Skeletal muscle tissue (tissue), 4 donors: ENCODE results near the gene ELL2. TPM values are rescaled to one million over a fixed set of nuclear protein-coding genes. Genes with fewer than 3 reads are reported as not detected.

Experiments used
- H3K27ac ChIP-seq: one replicate; pipeline ENCODE4 v1.7.0; 2013; ENCODE audit warnings: mild to moderate bottlenecking, low read depth, low read length, inconsistent platforms
- H3K27me3 ChIP-seq, 3 donors: one replicate each; pipeline ENCODE4 v1.7.0; 2013; ENCODE audit warnings: low read length in 3 of 3; ENCODE audit not compliant: control insufficient read depth in 3 of 3, insufficient read depth in 3 of 3
- H3K36me3 ChIP-seq, 3 donors: one replicate each; pipeline ENCODE4 v1.7.0; 2013; ENCODE audit warnings: low read length in 3 of 3; ENCODE audit not compliant: control insufficient read depth in 3 of 3, insufficient read depth in 3 of 3
- H3K4me1 ChIP-seq, 3 donors: one replicate each; pipeline ENCODE4 v1.7.0; 2013; ENCODE audit warnings: low read length in 3 of 3, mild to moderate bottlenecking in 3 of 3; ENCODE audit not compliant: control insufficient read depth in 3 of 3, insufficient read depth in 3 of 3
- H3K4me3 ChIP-seq, 3 donors: one replicate each; pipeline ENCODE4 v1.7.0; 2013; ENCODE audit warnings: low read length in 3 of 3
- H3K9ac ChIP-seq, 3 donors: one replicate each; pipeline ENCODE4 v1.7.0; 2013; ENCODE audit warnings: low read length in 3 of 3, mild to moderate bottlenecking in 3 of 3, moderate library complexity in 2 of 3, low read depth in 1 of 3
- H3K9me3 ChIP-seq, 3 donors: one replicate each; pipeline ENCODE4 v1.7.0; 2013; ENCODE audit warnings: low read length in 3 of 3; ENCODE audit not compliant: control insufficient read depth in 3 of 3
- total RNA-seq: library from RNA; depleted of rRNA; stranded (reverse); fragments of >200 nt; gene quantifications from one replicate; pipeline ENCODE4 v1.2.3, GENCODE V29; 2014
- donor health status: Osteomylitis.

The ELL2 gene
- total RNA-seq, 1 donor from 2014 or later: 5.7 TPM

DNA sequence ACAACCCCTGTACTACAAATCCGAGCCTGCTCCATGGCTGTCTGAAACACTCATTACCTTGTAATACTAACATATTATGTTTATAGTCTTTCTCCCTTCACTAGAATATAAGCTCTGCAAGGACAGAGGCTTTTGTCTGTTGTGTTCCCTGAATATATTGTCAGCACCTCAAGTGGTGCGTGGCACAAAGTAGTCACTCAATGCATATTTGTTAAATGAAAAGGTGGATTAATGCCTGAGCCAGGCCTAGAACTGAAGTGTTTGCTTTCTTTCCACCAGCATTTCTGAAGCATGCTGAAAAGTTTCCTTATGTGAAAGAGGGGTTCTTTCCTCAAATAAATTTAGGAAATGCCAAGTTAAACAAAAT, 36.3 kb downstream of the ELL2 start:
- Histone ChIP-seq H3K27ac (no peak overlapping the region), H3K9me3 (no peaks in the 10 kb centered on the region), H3K27me3 (no peaks in the 10 kb centered on the region), H3K4me3 (no peak overlapping the region), H3K9ac (no peak overlapping the region), H3K4me1 (peaks cover 0 to 10% (median 10%) of the 10 kb centered on the region in 3 donors), H3K36me3 (no peaks in the 10 kb centered on the region)

- H3K9me3 ChIP-seq: no peaks in the 10 kb centered on the region
- no peak overlapping the region for H3K27ac ChIP-seq
- H3K27me3 ChIP-seq: no peaks in the 10 kb centered on the region
- H3K36me3 ChIP-seq: no peaks in the 10 kb centered on the region
- no peak overlapping the region for H3K4me3 ChIP-seq
- H3K4me1 ChIP-seq: peaks cover 0 to 10% (median 6%) of the 10 kb centered on the region in 3 donors
- no peak overlapping the region for H3K9ac ChIP-seq
These were observed 36.8 kb downstream of the ELL2 start for GRCh38 chr5:95924720-95925377.

DNA sequence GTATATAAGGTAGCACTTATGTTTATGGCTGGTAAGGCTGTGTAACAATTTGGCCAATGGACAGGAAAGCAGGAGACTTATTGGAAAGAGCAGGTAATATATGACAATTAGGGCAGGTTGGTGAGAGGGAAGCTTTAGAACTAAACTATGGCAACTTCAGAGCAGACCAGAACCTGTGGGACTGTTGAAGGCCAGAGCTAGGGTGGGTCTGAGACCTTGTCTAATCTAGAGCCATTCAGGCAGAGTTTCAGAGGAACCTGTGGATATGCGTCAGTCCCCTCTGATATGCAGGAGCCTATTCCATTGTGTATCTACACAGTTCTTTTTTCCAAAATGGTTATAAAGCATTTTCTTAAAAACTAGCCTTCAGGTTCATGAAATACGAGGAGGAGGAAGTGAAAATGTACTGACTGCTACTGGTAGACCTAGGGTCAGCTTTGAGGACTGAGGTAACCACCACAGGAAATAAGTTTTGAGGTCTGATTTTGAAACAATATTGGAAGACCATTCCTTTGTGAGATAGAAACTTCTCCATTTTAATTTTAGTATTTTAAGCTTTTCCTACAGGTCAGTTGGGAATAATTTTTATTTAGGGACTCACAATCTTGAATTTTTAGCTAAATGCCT, 37.6 kb downstream of the ELL2 start:
- no peak overlapping the region for H3K4me3 ChIP-seq
- H3K36me3 ChIP-seq: no peaks in the 10 kb centered on the region
- no peaks in the 10 kb centered on the region for H3K9me3 ChIP-seq
- H3K27ac ChIP-seq: no peak overlapping the region
- H3K4me1 ChIP-seq: peaks cover 0 to 10% (median 6%) of the 10 kb centered on the region in 3 donors
- H3K27me3 ChIP-seq: no peaks in the 10 kb centered on the region
- no peak overlapping the region for H3K9ac ChIP-seq

DNA sequence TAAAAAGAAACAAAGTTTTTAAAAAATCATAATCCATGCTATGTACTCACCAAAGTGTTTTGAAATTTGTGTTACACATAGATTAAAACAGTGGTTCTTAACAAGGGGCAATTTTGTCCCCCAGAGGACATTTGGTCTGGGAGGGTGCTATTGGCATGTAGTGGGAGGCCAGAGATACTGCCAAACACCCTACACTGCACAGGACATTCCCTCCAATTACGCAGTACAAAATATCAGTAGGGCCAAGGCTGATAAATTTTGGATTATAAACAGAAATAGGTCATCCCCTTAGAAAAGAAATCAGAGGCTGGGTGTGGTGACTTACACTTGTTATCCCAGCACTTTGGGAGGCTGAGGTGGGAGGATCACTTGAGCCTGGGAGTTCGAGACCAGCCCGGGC, 38.9 kb downstream of the ELL2 start:
- H3K36me3 ChIP-seq: no peaks in the 10 kb centered on the region
- H3K27ac ChIP-seq: no peak overlapping the region
- peaks cover 0 to 10% (median 4%) of the 10 kb centered on the region in 3 donors for H3K4me1 ChIP-seq
- H3K27me3 ChIP-seq: no peaks in the 10 kb centered on the region
- H3K9me3 ChIP-seq: no peaks in the 10 kb centered on the region
- no peak overlapping the region for H3K9ac ChIP-seq
- H3K4me3 ChIP-seq: no peak overlapping the region

DNA sequence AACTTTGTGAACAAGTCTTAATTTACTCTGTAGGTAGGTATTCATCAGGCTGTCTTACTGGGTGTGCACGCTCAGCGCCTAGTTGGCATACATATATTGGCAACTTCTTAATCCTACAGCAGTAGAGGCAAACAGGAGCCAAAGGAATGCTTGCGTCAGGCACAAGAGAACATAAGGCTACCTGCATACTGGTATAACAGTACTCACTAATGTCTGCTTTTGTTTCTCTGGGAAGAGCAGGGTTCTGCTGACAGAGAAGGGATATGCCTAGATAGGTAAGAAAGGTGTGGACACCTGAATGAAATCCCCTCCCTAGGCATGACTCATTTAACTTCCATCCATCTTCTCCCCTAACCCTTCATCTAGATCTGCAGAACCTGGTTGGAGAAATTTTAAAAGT, 40.1 kb downstream of the ELL2 start:
- H3K27me3 ChIP-seq: no peaks in the 10 kb centered on the region
- H3K4me3 ChIP-seq: no peak overlapping the region
- no peaks in the 10 kb centered on the region for H3K9me3 ChIP-seq
- H3K4me1 ChIP-seq: peaks cover 0 to 10% (median 4%) of the 10 kb centered on the region in 3 donors
- no peak overlapping the region for H3K9ac ChIP-seq
- no peaks in the 10 kb centered on the region for H3K36me3 ChIP-seq
- no peak overlapping the region for H3K27ac ChIP-seq

DNA sequence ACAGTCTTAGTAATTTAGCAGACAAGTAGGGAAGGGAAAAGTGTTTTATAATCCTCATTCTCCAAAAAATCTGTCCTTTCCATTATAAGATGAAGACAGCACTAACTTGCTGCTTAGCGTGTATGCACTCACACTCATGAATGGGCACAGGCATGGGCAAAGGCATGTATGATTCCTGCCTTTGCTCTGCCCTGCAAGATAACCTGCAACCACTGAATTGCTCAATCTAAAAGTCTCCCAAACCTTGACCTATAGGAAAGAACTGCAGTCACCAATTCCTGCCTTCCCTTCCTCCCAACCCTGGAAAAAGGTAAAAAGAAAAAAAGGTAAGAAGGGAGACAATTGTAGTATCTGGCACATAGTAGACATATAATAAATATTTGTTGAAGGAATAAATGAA, 40.8 kb downstream of the ELL2 start:
- Histone ChIP-seq H3K4me3 (no peak overlapping the region), H3K27me3 (no peaks in the 10 kb centered on the region), H3K9ac (no peak overlapping the region), H3K36me3 (no peaks in the 10 kb centered on the region), H3K9me3 (no peaks in the 10 kb centered on the region), H3K27ac (no peak overlapping the region), H3K4me1 (peaks cover 2 to 10% (median 8%) of the 10 kb centered on the region in 3 donors)

- no peak overlapping the region for H3K27ac ChIP-seq
- H3K27me3 ChIP-seq: no peaks in the 10 kb centered on the region
- no peak overlapping the region for H3K4me3 ChIP-seq
- H3K4me1 ChIP-seq: peaks cover under 1 to 5% (median 2%) of the 10 kb centered on the region in 3 donors
- no peaks in the 10 kb centered on the region for H3K9me3 ChIP-seq
- H3K9ac ChIP-seq: no peak overlapping the region
- H3K36me3 ChIP-seq: no peaks in the 10 kb centered on the region
These were observed 42.0 kb downstream of the ELL2 start for GRCh38 chr5:95919658-95920057.

- peaks cover 0 to 3% (median 2%) of the 10 kb centered on the region in 3 donors for H3K4me1 ChIP-seq
These were observed 43.1 kb downstream of the ELL2 start for GRCh38 chr5:95918421-95919006.

GRCh38 chr5:95917207-95917606, 44.4 kb downstream of the ELL2 start:
- Histone ChIP-seq H3K27ac (no peak overlapping the region), H3K27me3 (no peaks in the 10 kb centered on the region), H3K4me1 (peaks cover 0 to 3% (median 2%) of the 10 kb centered on the region in 3 donors), H3K9ac (no peak overlapping the region), H3K36me3 (no peaks in the 10 kb centered on the region), H3K9me3 (no peaks in the 10 kb centered on the region), H3K4me3 (no peak overlapping the region)

More at GRCh38 chr5:95918421-95919006, 43.1 kb downstream of the ELL2 start:
- no peak overlapping the region for H3K27ac ChIP-seq
- H3K4me3 ChIP-seq: no peak overlapping the region
- H3K9me3 ChIP-seq: no peaks in the 10 kb centered on the region
- no peaks in the 10 kb centered on the region for H3K36me3 ChIP-seq
- H3K27me3 ChIP-seq: no peaks in the 10 kb centered on the region
- H3K9ac ChIP-seq: no peak overlapping the region

GRCh38 chr5:95916687-95917085, 45.0 kb downstream of the ELL2 start:
- Histone ChIP-seq H3K27me3 (no peaks in the 10 kb centered on the region), H3K27ac (no peak overlapping the region), H3K9ac (no peak overlapping the region), H3K4me3 (no peak overlapping the region), H3K36me3 (no peaks in the 10 kb centered on the region), H3K4me1 (peaks cover 0 to 3% (median 2%) of the 10 kb centered on the region in 3 donors), H3K9me3 (no peaks in the 10 kb centered on the region)
